CD4-positive, alpha-beta T cell treated with Interleukin-4 for 1 hour (primary cell): ENCODE measurements around the gene TRMT1L.

Source experiments
- DNase-seq, 2 donors: peaks; one replicate each; pipeline ENCODE4 v3.0.0-alpha.2; 2020 to 2022

TRMT1L gene

DNA sequence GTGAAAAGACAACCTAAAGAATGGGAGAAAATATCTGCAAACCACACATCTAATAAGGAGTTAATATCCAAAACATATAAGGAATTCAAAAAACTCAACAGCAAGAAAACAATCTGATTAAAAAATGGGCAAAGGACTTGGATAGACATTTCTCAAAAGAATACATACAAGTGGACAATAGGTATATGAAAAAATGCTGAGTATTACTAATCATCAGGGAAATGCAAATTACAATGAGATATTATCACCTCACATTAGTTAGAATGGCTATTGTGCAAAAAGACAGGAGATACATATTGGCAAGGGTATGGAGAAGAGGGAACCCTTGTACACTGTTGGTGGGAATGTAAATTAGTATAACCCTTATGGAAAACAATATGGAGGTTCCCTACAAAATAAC is 44.9 kb downstream of the TRMT1L start:
- DNase-seq = no peak

DNA sequence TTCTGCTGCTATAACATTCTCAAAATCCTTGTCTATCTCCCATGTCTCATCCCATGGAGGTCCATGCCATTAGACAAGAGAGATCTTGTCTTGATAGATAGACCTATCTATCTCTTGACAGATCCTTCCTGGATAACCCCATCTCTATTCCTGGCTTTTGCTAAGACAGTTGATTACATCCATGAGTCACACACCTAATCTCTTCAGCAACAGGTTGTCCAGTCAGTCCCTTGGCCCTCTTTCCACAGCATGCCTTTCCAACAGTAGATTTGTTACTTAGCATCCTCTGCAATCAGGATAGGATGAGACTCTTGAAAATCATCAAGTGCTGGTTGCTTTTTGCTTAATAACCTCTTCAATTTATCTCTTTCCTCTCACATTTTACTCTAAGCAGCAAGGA is 46.6 kb downstream of the TRMT1L start:
- DNase-seq = no peak

DNA sequence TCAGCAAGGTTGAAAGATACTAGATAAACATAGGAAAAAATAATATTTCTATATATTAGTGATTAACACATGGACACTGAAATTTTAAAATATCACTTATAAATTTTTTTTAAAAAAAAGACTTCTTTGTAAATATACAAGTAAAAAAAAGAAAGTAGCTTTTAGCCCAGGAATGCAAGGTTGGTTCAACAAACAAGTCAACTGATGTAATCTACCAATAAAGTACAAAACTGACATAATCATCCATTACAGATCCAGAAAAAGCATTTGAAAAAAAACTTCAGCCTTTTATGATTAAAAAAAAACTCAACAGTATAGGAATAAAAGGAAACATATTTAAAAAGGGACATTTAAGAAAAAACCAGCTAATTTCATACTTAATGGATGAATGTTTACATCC is 48.4 kb downstream of the TRMT1L start:
- DNase-seq = no peak

DNA sequence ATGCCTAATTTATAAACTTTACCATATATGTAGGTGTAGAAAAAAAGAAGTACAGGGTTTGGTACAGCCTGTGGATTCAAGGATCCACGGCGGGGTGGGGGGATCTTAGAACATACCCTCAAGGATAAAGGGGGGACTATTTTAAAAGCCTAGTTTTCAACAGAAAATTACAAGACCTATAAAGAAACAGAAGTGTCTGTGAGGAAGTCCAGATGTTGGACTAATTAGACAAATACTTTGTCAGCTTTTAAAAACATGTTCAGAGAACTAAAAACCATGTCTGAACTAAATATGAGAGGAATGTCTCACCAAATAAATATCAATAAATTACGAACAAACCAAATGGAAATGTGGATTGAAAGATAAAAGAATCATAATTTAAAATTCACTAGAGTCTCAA is 51.6 kb downstream of the TRMT1L start:
- DNase-seq = no peak

DNA sequence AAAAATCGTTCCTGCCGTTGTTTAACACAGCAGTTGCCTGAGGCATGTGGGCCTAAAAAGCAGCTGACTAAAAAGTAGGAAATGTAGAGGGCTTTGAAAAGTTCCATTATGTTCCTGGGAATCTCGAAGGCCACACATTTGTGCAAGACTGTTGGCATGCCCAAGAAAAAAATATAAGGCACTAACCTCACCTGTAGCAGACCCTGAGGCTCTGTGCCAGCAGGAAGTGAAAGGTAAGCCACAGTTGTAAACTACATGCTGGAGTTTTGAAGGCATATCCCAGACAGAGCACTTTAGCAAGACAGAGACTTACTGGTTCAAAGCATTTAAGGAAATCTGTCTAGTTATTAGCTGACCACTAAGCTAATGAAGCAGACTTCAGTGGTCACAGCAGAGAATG is 52.7 kb downstream of the TRMT1L start:
- no peak for DNase-seq

DNA sequence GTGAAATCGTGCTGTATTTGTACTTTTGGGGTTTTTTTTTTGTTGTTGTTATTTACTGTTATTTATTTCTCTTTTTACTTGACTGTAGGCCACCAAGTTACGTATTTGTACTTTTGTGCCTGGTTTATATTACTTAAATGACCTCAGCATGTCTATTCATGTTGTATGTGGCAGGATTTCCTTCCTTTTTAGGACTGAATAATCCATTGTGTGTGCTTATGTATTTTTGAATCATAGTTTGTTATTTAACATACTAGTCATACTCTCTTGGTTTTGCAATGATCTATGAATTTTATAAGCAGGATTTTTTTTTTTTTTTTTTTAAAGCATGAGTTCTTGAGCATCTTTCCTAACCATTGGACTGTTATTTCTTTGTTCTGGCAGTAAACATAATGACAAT is 60.2 kb downstream of the TRMT1L start:
- no peak for DNase-seq

DNA sequence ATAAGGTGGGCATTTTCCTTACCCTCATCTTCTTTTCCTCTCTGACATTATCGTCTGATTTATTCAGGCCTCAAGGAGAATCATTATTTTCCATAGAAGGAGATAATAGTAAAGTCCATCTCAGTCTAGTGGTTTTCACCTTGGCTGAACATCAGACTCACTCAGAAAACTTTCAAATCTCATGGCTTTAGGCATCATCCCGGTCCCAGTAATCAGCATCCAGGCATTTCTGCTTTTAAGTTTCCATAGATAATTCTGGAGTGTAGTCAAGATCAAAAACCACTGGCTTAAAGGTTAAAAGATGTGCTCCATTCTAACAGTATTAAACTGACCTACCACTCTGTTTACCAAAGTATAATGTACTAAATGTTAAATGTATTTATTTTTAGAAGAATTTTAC is 62.0 kb downstream of the TRMT1L start:
- DNase-seq = no peak

DNA sequence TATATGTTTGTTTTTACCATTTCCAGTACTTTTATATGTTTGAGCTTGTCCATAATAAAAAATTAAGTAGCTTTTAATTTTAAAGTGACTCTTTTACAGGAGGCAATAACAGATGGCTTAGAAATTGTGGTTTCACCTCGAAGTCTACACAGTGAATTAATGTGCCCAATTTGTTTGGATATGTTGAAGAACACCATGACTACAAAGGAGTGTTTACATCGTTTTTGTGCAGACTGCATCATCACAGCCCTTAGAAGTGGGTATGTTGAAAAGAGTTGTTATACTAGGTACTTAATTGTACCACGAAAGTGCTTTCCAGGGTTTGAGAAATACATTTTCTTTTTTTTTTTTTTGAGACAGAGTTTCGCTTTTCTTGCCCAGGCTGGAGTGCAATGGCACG is 65.3 kb downstream of the TRMT1L start:
- no peak for DNase-seq

DNA sequence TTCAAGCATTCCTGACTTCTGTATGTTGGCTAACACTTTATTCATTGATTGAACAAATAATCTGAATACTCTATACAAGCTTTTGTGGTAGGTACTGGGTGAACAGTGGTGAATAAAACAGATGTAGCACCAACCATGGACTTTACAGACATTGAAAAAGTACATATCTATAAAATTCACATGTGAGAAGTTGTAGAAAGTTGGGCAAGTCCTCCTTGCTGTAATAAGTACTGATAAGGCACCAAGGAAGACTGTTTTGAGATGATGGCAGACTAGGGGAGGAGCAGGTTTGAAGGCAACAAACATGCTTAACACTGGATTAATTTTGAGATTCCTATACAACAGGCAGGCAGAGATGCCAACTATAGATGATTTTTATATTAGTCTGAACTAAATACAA is 69.0 kb downstream of the TRMT1L start:
- no peak for DNase-seq

DNA sequence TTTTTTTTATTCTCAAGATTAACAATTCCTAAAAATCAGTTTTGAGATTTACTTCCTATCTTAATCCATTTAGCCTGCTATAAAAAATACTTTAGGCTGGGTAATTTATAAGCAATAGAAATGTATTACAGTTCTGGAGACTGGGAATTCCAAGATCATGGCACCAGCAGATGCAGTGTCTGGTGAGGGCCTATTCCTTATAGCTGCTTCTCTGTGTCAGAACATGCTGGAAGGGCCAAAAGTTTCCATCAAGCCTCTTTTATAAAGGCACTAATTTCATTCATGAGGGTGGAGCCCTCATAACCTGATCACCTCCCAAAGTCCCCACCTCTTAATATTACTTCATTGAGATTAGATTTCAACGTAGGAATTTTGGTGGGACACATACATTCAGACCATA is 69.7 kb downstream of the TRMT1L start:
- no peak for DNase-seq

DNA sequence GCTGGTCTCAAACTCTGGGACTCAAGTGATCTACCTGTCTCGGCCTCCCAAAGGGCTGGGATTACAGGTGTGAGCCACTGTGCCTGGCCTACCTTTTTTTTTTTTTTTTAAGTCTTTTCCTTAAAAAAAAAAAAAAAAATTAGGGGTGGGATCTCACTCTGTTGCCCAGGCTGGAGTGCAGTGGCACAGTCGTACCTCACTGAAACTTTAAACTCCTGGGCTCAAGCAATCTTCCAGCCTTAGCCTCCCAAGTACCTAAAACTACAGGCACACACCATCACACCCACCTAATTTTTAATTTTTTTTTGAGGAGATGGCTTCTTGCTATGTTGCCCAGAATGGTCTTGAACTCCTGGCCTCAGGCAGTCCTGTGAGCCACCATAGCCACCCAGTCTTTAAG is 72.9 kb downstream of the TRMT1L start:
- no peak for DNase-seq

DNA sequence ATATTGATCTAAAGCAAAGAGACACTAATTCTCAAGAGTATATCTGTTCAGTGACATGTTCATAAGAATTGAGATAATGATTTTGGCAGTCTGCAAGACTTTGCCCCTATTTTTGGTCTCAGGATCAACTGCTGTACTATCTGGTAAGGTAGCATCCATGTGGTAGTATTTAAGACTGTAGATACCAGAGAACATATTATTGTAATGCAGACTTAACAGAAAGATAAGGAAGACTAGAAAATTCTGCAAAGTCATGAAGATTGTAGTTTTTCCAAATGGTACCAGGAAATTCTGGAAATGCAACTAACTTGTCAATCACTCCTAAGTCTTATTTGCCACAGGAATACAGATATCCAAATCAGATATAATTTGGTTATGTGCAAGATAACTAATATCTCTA is 76.3 kb downstream of the TRMT1L start:
- DNase-seq = no peak

DNA sequence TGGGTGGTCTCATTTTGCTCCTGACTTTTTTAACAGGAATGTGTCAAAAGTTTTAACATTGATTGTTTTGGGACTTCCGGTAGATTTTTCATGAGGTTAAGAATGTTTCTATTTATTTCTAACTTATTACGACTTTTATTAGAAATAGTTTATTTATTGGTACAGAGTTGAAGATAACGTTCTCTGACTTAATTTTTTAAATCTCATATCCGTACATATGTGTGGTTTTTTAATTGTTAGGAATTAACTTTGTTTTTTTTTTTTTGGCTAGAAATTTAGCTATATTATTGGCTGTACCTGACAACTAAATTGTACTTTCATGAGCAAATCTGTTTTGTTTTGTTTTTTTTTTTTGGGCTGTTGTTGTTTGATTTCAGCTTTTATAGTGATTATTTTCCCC is 79.4 kb downstream of the TRMT1L start:
- DNase-seq = no peak

DNA sequence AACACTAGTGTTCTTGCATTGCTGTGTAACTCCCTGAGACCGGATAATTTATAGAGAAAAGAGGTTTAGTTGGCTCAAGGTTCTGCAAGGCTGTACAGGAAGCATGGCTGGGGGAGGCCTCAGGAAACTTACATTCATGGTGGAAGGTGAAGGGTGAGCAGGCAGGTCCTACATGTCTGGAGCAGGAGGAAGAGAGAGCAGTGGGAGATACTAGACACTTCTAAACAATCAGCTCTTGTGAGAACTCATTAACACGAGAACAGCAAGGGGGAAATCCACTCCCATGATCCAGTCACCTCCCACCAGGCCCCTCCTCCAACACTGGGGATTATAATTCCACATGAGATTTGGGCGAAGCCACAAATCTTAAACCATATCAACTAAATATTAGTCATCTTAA is 81.3 kb downstream of the TRMT1L start:
- DNase-seq = no peak

DNA sequence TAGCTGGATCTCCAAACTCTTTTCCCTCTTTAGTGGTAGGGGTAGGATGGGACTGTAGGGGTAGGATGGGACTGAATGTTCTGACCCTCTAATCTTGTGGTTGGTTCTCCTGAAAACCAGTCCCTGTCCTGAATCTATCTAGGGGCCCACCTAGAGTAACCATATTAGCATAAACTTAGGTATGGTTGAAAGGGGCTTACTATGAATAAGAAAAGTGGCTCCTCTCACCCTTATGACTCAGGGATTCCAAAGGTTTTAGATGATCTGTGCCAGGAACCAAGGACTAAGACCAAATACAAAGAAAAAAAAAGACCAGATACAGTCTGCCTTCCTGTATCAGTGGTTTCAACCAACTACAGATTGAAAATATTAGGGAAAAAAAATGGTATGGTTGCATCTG is 82.4 kb downstream of the TRMT1L start:
- DNase-seq = no peak

DNA sequence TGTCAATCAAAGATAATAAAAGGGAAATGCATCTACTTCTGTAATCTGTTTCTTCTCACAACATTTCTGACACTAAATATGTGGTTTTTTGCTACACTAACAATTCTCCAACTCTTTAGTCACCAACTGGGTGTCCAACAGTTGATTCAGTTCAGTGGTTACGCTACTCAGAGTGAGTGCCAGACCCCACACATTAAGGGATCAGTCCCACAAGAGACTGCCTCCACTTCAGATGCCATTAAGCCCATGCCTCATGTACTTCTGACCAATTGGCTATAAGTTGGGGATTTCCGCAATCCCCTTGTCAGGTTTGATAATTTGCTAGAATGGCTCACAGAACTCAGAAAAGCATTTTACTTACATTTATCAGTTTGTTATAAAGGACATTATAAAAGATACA is 83.0 kb downstream of the TRMT1L start:
- DNase-seq = no peak

DNA sequence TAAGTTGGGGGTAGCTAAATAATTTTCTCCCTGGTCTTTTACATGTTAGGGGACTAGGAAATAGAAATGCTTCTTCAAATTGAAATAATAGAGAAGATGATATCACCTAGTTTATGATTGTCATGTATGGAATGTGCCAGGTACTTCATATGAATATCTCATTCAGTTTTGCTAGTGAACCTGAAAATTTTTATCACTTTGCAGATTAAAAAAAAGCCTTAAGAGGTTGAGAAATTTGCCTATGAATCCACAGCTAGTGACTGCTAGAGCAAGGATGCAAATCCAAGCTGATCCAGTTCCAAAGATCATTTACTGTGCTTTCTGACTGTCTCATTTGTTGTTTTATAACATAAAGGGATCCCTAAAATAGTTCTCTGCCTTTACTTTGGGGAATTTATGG is 86.7 kb downstream of the TRMT1L start:
- no peak for DNase-seq

DNA sequence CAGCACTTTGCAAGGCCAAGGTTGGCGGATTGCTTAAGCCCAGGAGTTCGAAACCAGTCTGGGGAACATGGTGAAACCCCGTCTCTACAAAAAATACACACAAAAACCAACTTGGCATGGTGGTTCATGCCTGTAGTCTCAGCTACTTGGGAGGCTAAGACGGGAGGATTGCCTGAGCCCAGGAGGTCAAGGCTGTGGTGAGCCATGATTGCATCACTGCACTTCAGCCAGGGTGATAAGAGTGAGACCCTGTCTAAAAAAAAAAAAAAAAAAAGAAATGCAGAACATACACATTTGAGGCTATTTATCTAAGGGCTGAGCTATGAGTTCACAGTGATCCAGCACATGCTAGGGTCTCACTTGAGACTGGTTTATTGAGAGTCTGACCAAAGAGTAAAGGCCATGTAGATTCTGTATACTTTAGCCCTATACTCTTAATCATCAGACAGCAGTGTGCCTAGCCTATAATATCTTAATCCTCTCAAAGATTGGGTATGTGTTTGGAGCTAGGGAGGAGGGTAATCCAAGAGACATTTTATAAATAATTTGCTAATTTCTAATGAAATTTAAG is 87.5 kb downstream of the TRMT1L start:
- DNase-seq = no peak

DNA sequence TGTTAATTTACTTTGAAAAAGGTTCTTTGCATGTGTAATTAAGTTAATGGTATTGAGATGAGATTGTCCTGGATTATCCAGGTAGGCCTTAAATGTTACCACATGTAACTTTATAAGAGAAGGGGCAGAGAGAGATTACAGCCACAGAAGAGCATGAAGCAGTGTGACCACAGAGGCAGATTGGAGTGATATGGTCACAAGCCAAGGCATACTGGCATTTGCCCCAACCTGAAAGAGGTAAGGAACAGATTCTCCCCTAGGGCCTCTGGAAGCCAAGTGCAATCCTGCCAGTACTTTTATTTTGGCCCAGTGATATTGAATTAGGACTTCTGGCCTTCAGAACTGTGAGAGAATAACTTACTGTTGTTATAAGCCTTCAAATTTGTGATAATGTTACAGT is 88.4 kb downstream of the TRMT1L start:
- DNase-seq = no peak
